K562 (cell line): ENCODE results near the gene LRFN3. TPM values are rescaled to one million over a fixed set of nuclear protein-coding genes. Genes with fewer than 3 reads are reported as not detected.

Experiments
- ATF1 ChIP-seq, 2 experiments: fragments of 450-650 bp in 1 of 2; IDR thresholded peaks; 2 replicates each; pipeline ENCODE4 v1.6.1; 2016; ENCODE audit warnings: missing compliant biosample characterization in 1 of 2, missing genetic modification characterization in 1 of 2
- CREM ChIP-seq: IDR thresholded peaks from 2 replicates; pipeline ENCODE4 v1.6.1; 2014; ENCODE audit warnings: antibody characterized with exemption, low read depth
- CTBP1 ChIP-seq: fragments of 450-650 bp; IDR thresholded peaks from 2 replicates; pipeline ENCODE4 v1.6.1; 2016; ENCODE audit warnings: borderline replicate concordance
- DPF2 ChIP-seq: fragments of 450-650 bp; IDR thresholded peaks from 2 replicates; pipeline ENCODE4 v1.6.1; 2016
- E2F3 ChIP-seq: fragments of 250-450 bp; sonication (Bioruptor Pico); IDR thresholded peaks from 2 replicates; pipeline ENCODE4 v1.4.0; 2020; ENCODE audit warnings: mild to moderate bottlenecking
- EGR1 ChIP-seq: fragments of 450-650 bp; conservative IDR thresholded peaks from 2 replicates; pipeline ENCODE4 v1.6.1; 2017; ENCODE audit warnings: mild to moderate bottlenecking
- EP300 ChIP-seq: IDR thresholded peaks from 2 replicates; pipeline ENCODE4 v1.6.1; 2012; ENCODE audit warnings: low read length, improper control_type of control experiment
- GATAD2B ChIP-seq: fragments of 450-650 bp; IDR thresholded peaks from 2 replicates; pipeline ENCODE4 v1.6.1; 2017; ENCODE audit warnings: mild to moderate bottlenecking, borderline replicate concordance
- HCFC1 ChIP-seq: IDR thresholded peaks from 2 replicates; pipeline ENCODE4 v1.6.1; 2012; ENCODE audit warnings: low read depth, low read length, improper control_type of control experiment
- HMGN3 ChIP-seq: IDR thresholded peaks from 2 replicates; pipeline ENCODE4 v1.6.1; 2011; ENCODE audit warnings: borderline replicate concordance, low read depth, mild to moderate bottlenecking, mixed read lengths, low read length; ENCODE audit not compliant: insufficient read length; ENCODE audit errors: extremely low read depth
- JUN ChIP-seq, 2 experiments: sonication (generic) in 1 of 2; formaldehyde crosslinking in 1 of 2; IDR thresholded peaks; 2 replicates each; pipeline versions ENCODE4 v1.6.1 to v1.8.0; 2012 to 2022; ENCODE audit warnings: borderline replicate concordance in 2 of 2, mild to moderate bottlenecking in 2 of 2, improper control_type of control experiment in 1 of 2, low read depth in 1 of 2, low read length in 1 of 2, missing genetic modification reagents in 1 of 2
- L3MBTL2 ChIP-seq: fragments of 450-650 bp; IDR thresholded peaks from 2 replicates; pipeline ENCODE4 v1.6.1; 2016; ENCODE audit warnings: mild to moderate bottlenecking, moderate library complexity
- PHF20 ChIP-seq: fragments of 450-650 bp; IDR thresholded peaks from 2 replicates; pipeline ENCODE4 v1.6.1; 2018; ENCODE audit not compliant: partially characterized antibody
- PHF21A ChIP-seq: fragments of 450-650 bp; IDR thresholded peaks from 2 replicates; pipeline ENCODE4 v1.6.1; 2017; ENCODE audit warnings: low read depth, borderline replicate concordance
- SNAPC5 ChIP-seq: fragments of 250-450 bp; sonication (Bioruptor Pico); IDR thresholded peaks from 2 replicates; pipeline ENCODE4 v1.8.0; 2021; ENCODE audit warnings: moderate library complexity, mild to moderate bottlenecking, inconsistent platforms
- STAG1 ChIP-seq: sonication (generic); formaldehyde crosslinking; IDR thresholded peaks from 2 replicates; pipeline ENCODE4 v1.5.0; 2020; ENCODE audit warnings: missing genetic modification reagents, borderline replicate concordance
- TFAP4 ChIP-seq: sonication (generic); formaldehyde crosslinking; IDR thresholded peaks from 2 replicates; pipeline ENCODE4 v1.8.0; 2022; ENCODE audit warnings: missing genetic modification reagents, mild to moderate bottlenecking, moderate library complexity, borderline replicate concordance
- VEZF1 ChIP-seq: fragments of 200-800 bp; sonication (Bioruptor generic); IDR thresholded peaks from 2 replicates; pipeline ENCODE4 v1.6.1; 2017; ENCODE audit warnings: missing genetic modification characterization, missing compliant biosample characterization
- ZFP91 ChIP-seq: sonication (generic); formaldehyde crosslinking; IDR thresholded peaks from 2 replicates; pipeline ENCODE4 v1.8.0; 2022; ENCODE audit warnings: mild to moderate bottlenecking, missing genetic modification reagents
- polyA plus RNA-seq, 8 experiments: library from polyadenylated mRNA; depleted of rRNA in 4 of 8; stranded (reverse) in 5 of 8; unstranded in 3 of 8; fragments of >200 nt; fragmentation: Nextera tagmentation in 2 of 8; fragmentation: Illumina TruSeq in 1 of 8; extraction: Ambion mirVana in 2 of 8; extraction: Trizol in 1 of 8; gene quantifications; 2 replicates each; pipeline versions ENCODE4 v1.2.1 to v1.2.3, GENCODE V29; 2011 to 2014; ENCODE audit warnings: inconsistent platforms in 1 of 8, missing spikeins in 1 of 8
- total RNA-seq, 7 experiments: library from RNA; depleted of rRNA in 6 of 7; stranded (reverse); fragments of >200 nt in 6 of 7; fragmentation: Illumina TruSeq in 2 of 7; extraction: Trizol in 2 of 7; gene quantifications; 2 replicates each; pipeline versions ENCODE4 v1.2.1 to v1.2.3, GENCODE V29; 2011 to 2021; ENCODE audit warnings: low replicate concordance in 1 of 7
- TF ChIP-seq, protein P1 (sequence below): fragments of 450-650 bp; IDR thresholded peaks from 2 replicates; pipeline ENCODE4 v1.6.1; 2018; ENCODE audit not compliant: partially characterized antibody

The LRFN3 gene
- total and polyA plus RNA-seq, 9 of the 15 experiments (the other 6 are each of a cell fraction or from before 2014, with no cell fraction given), result 0.03 to 0.12 (median 0.11) TPM; not detected in 6

- TF ChIP-seq VEZF1 (CRISPR knock-in tag) (peak; percentile 90), E2F3 (CRISPR knock-in tag) (peak; percentile 58; the same call in 1 of the 2 replicates), EP300 (0 out of 2 replicates have a peak, but pooled peaks have one; percentile 37), HMGN3 (peak; percentile 66), EGR1 (peak; percentile 98), SNAPC5 (CRISPR knock-in tag) (no peak), L3MBTL2 (peak; percentile 13; the same call in 1 of the 2 replicates), ATF1 (CRISPR knock-in tag; IDR thresholded peaks at IDR 0.05) (no peak), ATF1 (tag; IDR thresholded peaks at IDR 0.05) (peak; percentile 87), JUN (IDR thresholded peaks at IDR 0.05; ENCODE audit: borderline replicate concordance, low read depth, low read length) (0 out of 2 replicates have a peak, but pooled peaks have one; percentile 19), JUN (CRISPR knock-in tag; IDR thresholded peaks at IDR 0.05; ENCODE audit: borderline replicate concordance) (no peak), TFAP4 (peak; percentile 73), HCFC1 (peak; percentile 19; the same call in 1 of the 2 replicates), STAG1 (0 out of 2 replicates have a peak, but pooled peaks have one; percentile 9), DPF2 (peak; percentile 38; the same call in 1 of the 2 replicates), PHF21A (0 out of 2 replicates have a peak, but pooled peaks have one; percentile 46), ZFP91 (no peak), CTBP1 (peak; percentile 72), PHF20 (peak; percentile 10), GATAD2B (peak; percentile 89), CREM (peak; percentile 91)
- TF ChIP-seq, protein P1, sequence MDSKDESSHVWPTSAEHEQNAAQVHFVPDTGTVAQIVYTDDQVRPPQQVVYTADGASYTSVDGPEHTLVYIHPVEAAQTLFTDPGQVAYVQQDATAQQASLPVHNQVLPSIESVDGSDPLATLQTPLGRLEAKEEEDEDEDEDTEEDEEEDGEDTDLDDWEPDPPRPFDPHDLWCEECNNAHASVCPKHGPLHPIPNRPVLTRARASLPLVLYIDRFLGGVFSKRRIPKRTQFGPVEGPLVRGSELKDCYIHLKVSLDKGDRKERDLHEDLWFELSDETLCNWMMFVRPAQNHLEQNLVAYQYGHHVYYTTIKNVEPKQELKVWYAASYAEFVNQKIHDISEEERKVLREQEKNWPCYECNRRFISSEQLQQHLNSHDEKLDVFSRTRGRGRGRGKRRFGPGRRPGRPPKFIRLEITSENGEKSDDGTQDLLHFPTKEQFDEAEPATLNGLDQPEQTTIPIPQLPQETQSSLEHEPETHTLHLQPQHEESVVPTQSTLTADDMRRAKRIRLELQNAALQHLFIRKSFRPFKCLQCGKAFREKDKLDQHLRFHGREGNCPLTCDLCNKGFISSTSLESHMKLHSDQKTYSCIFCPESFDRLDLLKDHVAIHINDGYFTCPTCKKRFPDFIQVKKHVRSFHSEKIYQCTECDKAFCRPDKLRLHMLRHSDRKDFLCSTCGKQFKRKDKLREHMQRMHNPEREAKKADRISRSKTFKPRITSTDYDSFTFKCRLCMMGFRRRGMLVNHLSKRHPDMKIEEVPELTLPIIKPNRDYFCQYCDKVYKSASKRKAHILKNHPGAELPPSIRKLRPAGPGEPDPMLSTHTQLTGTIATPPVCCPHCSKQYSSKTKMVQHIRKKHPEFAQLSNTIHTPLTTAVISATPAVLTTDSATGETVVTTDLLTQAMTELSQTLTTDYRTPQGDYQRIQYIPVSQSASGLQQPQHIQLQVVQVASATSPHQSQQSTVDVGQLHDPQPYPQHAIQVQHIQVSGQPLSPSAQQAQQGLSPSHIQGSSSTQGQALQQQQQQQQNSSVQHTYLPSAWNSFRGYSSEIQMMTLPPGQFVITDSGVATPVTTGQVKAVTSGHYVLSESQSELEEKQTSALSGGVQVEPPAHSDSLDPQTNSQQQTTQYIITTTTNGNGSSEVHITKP, result peak; percentile 79
Measured at GRCh38 chr19:35899547-35900214, 36.5 kb upstream of the LRFN3 start (continued).
